ENCODE data around the gene STUM.

Gene STUM

GRCh38 chr1:226650236-226650841 is 101.8 kb downstream of the STUM start:
- no peak for DNase-seq (ENCODE audit: low read depth in 1 of 2, low spot score in 1 of 2)

- no peak for DNase-seq (ENCODE audit: low read depth in 1 of 2, low spot score in 1 of 2)
Observed at GRCh38 chr1:226651041-226651731, 102.6 kb downstream of the STUM start.

- no peak for DNase-seq (ENCODE audit: low read depth in 1 of 2, low spot score in 1 of 2)
Observed at GRCh38 chr1:226651732-226652105, 103.2 kb downstream of the STUM start.

GRCh38 chr1:226652613-226653012 is 104.0 kb downstream of the STUM start:
- no peak for DNase-seq (ENCODE audit: low read depth in 1 of 2, low spot score in 1 of 2)

- DNase-seq (ENCODE audit: low read depth in 1 of 2, low spot score in 1 of 2) = peak; percentile 30 to 49
Observed at GRCh38 chr1:226653311-226653921, 104.9 kb downstream of the STUM start.

GRCh38 chr1:226654046-226654667 is 105.6 kb downstream of the STUM start:
- no peak for DNase-seq (ENCODE audit: low read depth in 1 of 2, low spot score in 1 of 2)

GRCh38 chr1:226654668-226655055 is 106.1 kb downstream of the STUM start:
- DNase-seq (ENCODE audit: low read depth in 1 of 2, low spot score in 1 of 2) = no peak

GRCh38 chr1:226655251-226656163 is 106.9 kb downstream of the STUM start:
- DNase-seq (ENCODE audit: low read depth in 1 of 2, low spot score in 1 of 2) = no peak

- no peak for DNase-seq (ENCODE audit: low read depth in 1 of 2, low spot score in 1 of 2)
Observed at GRCh38 chr1:226656201-226656600, 107.6 kb downstream of the STUM start.

GRCh38 chr1:226656601-226657277 is 108.2 kb downstream of the STUM start:
- DNase-seq (ENCODE audit: low read depth in 1 of 2, low spot score in 1 of 2) = no peak

GRCh38 chr1:226657895-226658545 is 109.5 kb downstream of the STUM start:
- DNase-seq (ENCODE audit: low read depth in 1 of 2, low spot score in 1 of 2) = no peak

- no peak for DNase-seq (ENCODE audit: low read depth in 1 of 2, low spot score in 1 of 2)
Observed at GRCh38 chr1:226658546-226659125, 110.1 kb downstream of the STUM start.
